HepG2 (cell line): ENCODE results near the gene DOK7. TPM values are rescaled to one million over a fixed set of nuclear protein-coding genes. Genes with fewer than 3 reads are reported as not detected.

ENCODE experiments used
- ATAC-seq: fragments of 200-7000 bp; cut with Tn5 transposase; 3 replicates; pipeline ENCODE4 v1.9.1; 2020; ENCODE audit warnings: mild to moderate bottlenecking, moderate library complexity
- BruUV-seq: library from RNA; stranded (reverse); fragments of 400-500 nt; replicated peaks from 2 replicates; lab custom pipeline; 2021; lab: Mats Ljungman, UMichigan
- CTCF ChIA-PET: fragments of 300-600 bp; formaldehyde crosslinking; extraction: SDS; loops from one replicate; lab custom pipeline; 2021; ENCODE audit warnings: low total read pairs, inconsistent platforms, low intra/inter-chr PET ratio; lab: Yijun Ruan, JAX
- POLR2A ChIA-PET: fragments of 350-600 bp; sonication (Branson Sonifier 250); formaldehyde crosslinking; loops from one replicate; lab custom pipeline; 2020; ENCODE audit warnings: antibody characterized with exemption, inconsistent platforms; lab: Yijun Ruan, JAX
- DNase-seq: peaks from one replicate; pipeline ENCODE4 v3.0.0-alpha.2; 2015; ENCODE audit warnings: low spot score
- FAIRE-seq: peaks from 3 replicates; lab custom pipeline; 2011; peaks lifted over from hg19 to GRCh38; lab: Jason Lieb, UNC
- H2AFZ ChIP-seq: one replicate; pipeline ENCODE4 v1.6.1; 2011; ENCODE audit warnings: low read length, inconsistent platforms
- H3K27ac ChIP-seq: fragments of 300-600 bp; 3 replicates; pipeline ENCODE4 v1.8.0; 2011; ENCODE audit warnings: mixed run types, mild to moderate bottlenecking, mixed read lengths, low read length, inconsistent platforms; ENCODE audit not compliant: insufficient read depth; ENCODE audit errors: extremely low read length
- H3K27me3 ChIP-seq, 2 experiments: fragments of 200-600 bp in 1 of 2; 2 replicates in 1 of 2; 3 replicates in 1 of 2; pipeline versions ENCODE4 v1.6.0 to v1.8.0; 2011; ENCODE audit warnings: low read length in 2 of 2, mild to moderate bottlenecking in 2 of 2, moderate library complexity in 2 of 2, inconsistent platforms in 1 of 2; ENCODE audit not compliant: insufficient read depth in 2 of 2, control insufficient read depth in 1 of 2
- H3K36me3 ChIP-seq, 2 experiments: fragments of 200-600 bp in 1 of 2; replicated peaks in 1 of 2; 2 replicates in 1 of 2; 3 replicates in 1 of 2; pipeline versions ENCODE4 v1.5.1 to v1.8.0; 2011; ENCODE audit warnings: low read length in 2 of 2, inconsistent platforms in 1 of 2; ENCODE audit not compliant: insufficient read depth in 2 of 2, control insufficient read depth in 1 of 2
- H3K4me1 ChIP-seq: 2 replicates; pipeline ENCODE4 v1.5.1; 2012; ENCODE audit warnings: low read length, inconsistent platforms; ENCODE audit not compliant: insufficient read depth
- H3K4me2 ChIP-seq: 2 replicates; pipeline ENCODE4 v1.6.0; 2011; ENCODE audit warnings: low read depth, low read length, inconsistent platforms
- H3K4me3 ChIP-seq, 3 experiments: fragments of 200-600 bp in 1 of 3; sonication (generic), shearing (Covaris generic) in 1 of 3; replicated peaks in 1 of 3; 2 replicates each; pipeline ENCODE4 v1.5.1; 2011 to 2016; ENCODE audit warnings: low read length in 3 of 3, inconsistent platforms in 2 of 3, low read depth in 2 of 3, mild to moderate bottlenecking in 2 of 3, control low read depth in 1 of 3, mixed read lengths in 1 of 3; ENCODE audit not compliant: insufficient read depth in 1 of 3
- H3K79me2 ChIP-seq: one replicate; pipeline ENCODE4 v1.6.1; 2011; ENCODE audit warnings: low read length, inconsistent platforms; ENCODE audit not compliant: insufficient read depth
- H3K9ac ChIP-seq: 2 replicates; pipeline ENCODE4 v1.6.0; 2011; ENCODE audit warnings: mild to moderate bottlenecking, low read depth, low read length, inconsistent platforms; ENCODE audit not compliant: insufficient read depth
- H3K9me3 ChIP-seq: 2 replicates; pipeline ENCODE4 v1.5.1; 2012; ENCODE audit warnings: mild to moderate bottlenecking, low read length
- H4K20me1 ChIP-seq: 2 replicates; pipeline ENCODE4 v1.6.0; 2011; ENCODE audit warnings: inconsistent platforms, mild to moderate bottlenecking, low read length, moderate library complexity; ENCODE audit not compliant: insufficient read depth
- CC2D1A ChIP-seq: sonication (generic); formaldehyde crosslinking; IDR thresholded peaks from 2 replicates; pipeline ENCODE4 v1.8.1; 2023; ENCODE audit warnings: mild to moderate bottlenecking, missing genetic modification reagents
- FOXO4 ChIP-seq: sonication (generic); formaldehyde crosslinking; conservative IDR thresholded peaks from 2 replicates; pipeline ENCODE4 v1.8.1; 2023; ENCODE audit warnings: missing genetic modification reagents
- HNF1A ChIP-seq, 2 experiments: sonication (generic) in 1 of 2; formaldehyde crosslinking in 1 of 2; IDR thresholded peaks; 2 replicates each; pipeline versions ENCODE4 v1.4.0 to v1.6.1; 2016 to 2020; ENCODE audit warnings: borderline replicate concordance in 1 of 2, low read depth in 1 of 2, mild to moderate bottlenecking in 1 of 2, missing genetic modification reagents in 1 of 2
- PHB2 ChIP-seq: fragments of 450-650 bp; IDR thresholded peaks from 2 replicates; pipeline ENCODE4 v1.6.1; 2018; ENCODE audit not compliant: partially characterized antibody
- SYNCRIP ChIP-seq: fragments of 200-400 bp; formaldehyde crosslinking; IDR thresholded peaks from 2 replicates; pipeline ENCODE4 v1.6.1; 2018; ENCODE audit warnings: mild to moderate bottlenecking, low read depth, low read length; ENCODE audit not compliant: insufficient read depth
- TARDBP ChIP-seq: sonication (generic); formaldehyde crosslinking; IDR thresholded peaks from 2 replicates; pipeline ENCODE4 v1.8.0; 2022; ENCODE audit warnings: mild to moderate bottlenecking, missing genetic modification reagents
- ZNF747 ChIP-seq: sonication (generic); formaldehyde crosslinking; IDR thresholded peaks from 2 replicates; pipeline ENCODE4 v1.8.1; 2023; ENCODE audit warnings: missing genetic modification reagents, mild to moderate bottlenecking, borderline replicate concordance
- WGBS: methylation state at CpG from one replicate; pipeline ENCODE4 v1.1.6; 2017; ENCODE audit warnings: low lambda C conversion rate; 5-methylcytosine and 5-hydroxymethylcytosine counted together
- in situ Hi-C: cut with HindIII; loops from 2 replicates; pipeline ENCODE4 v1.10.0; 2017; ENCODE audit warnings: low pct_unique_long_range_greater_than_20kb; ENCODE audit not compliant: extremely low pct_ligation_motif_present
- intact Hi-C: fragments of 100-400 bp; cut with micrococcal nuclease; formaldehyde crosslinking; loops from one replicate; pipeline ENCODE4 v1.10.0; 2022; ENCODE audit not compliant: unreplicated experiment
- polyA plus RNA-seq, 8 experiments: library from polyadenylated mRNA; depleted of rRNA in 3 of 8; stranded (reverse) in 7 of 8; unstranded in 1 of 8; fragments of >200 nt; fragmentation: Illumina TruSeq in 4 of 8; extraction: Trizol in 4 of 8; gene quantifications; 2 replicates each; pipeline versions ENCODE4 v1.2.1 to v1.2.3, GENCODE V29; 2011 to 2016; ENCODE audit warnings: low read depth in 4 of 8, missing spikeins in 1 of 8, mixed read lengths in 1 of 8; ENCODE audit not compliant: insufficient read depth in 1 of 8
- total RNA-seq, 5 experiments: library from RNA; depleted of rRNA; stranded (reverse); fragments of >200 nt; fragmentation: Illumina TruSeq; extraction: Trizol; gene quantifications; 2 replicates each; pipeline ENCODE4 v1.2.3, GENCODE V29; 2016; ENCODE audit warnings: low read depth in 1 of 5

DOK7 gene
- total and polyA plus RNA-seq, 2 of the 13 experiments (the other 11 are each of a cell fraction or from before 2014, with no cell fraction given), result 0.03 to 0.07 TPM

DNA sequence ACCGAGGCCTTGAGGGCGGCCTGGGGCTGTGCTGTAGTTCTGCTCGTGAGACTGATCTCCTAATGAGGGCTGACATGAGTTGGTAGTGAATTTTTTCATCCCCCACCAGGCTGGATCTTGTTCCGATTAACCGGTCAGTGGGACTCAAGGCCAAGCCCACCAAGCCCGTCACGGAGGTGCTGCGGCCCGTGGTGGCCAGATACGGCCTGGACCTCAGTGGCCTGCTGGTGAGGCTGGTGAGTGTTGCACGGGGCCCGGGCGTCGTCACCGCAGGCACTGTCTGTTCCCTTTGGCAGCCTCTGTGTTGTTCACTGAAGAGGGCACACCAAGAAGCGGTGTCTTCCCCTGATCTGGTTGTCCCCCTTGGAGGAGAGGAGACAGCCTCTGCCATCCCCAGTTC lies 39.7 kb upstream of the DOK7 start:
- H3K27me3 ChIP-seq, result no peaks in the 10 kb centered on the region
- no peak overlapping the region for H3K4me3 ChIP-seq
- H3K4me1 ChIP-seq, result no peaks in the 10 kb centered on the region
- TF ChIP-seq ZNF747 (CRISPR knock-in tag) (no peak), PHB2 (no peak), CC2D1A (no peak), HNF1A (IDR thresholded peaks at IDR 0.05; ENCODE audit: low read depth) (no peak), HNF1A (CRISPR knock-in tag; IDR thresholded peaks at IDR 0.05; ENCODE audit: borderline replicate concordance) (no peak), SYNCRIP (no peak), TARDBP (CRISPR knock-in tag) (no peak), FOXO4 (no peak)
- H4K20me1 ChIP-seq, result no peaks in the 10 kb centered on the region
- ChIA-PET POLR2A (no interaction called here), CTCF (no interaction called here)
- intact Hi-C loops (no loop called here), in situ Hi-C loops (no loop called here)
- H3K36me3 ChIP-seq, result peaks cover 12 to 47% of the 10 kb centered on the region in 2 experiments; a peak in 4 of 5 replicates
- no peak for ATAC-seq
- BruUV-seq, result no TSS peak
- H3K4me2 ChIP-seq, result no peak overlapping the region
- H3K79me2 ChIP-seq, result no peaks in the 10 kb centered on the region
- DNase-seq, result no peak
- no peak overlapping the region for H3K27ac ChIP-seq
- H3K9ac ChIP-seq, result no peak overlapping the region
- H3K9me3 ChIP-seq, result no peaks in the 10 kb centered on the region
- H2AFZ ChIP-seq, result no peak overlapping the region
- WGBS, result 100% methylated on average over 6 of the region's 16 CpGs
- no peak for FAIRE-seq
